ENCODE results near the gene CYB5D1. TPM values are rescaled to one million over a fixed set of nuclear protein-coding genes. Genes with fewer than 3 reads are reported as not detected.

Gene CYB5D1
- total RNA-seq, 1 experiment from 2014 or later, result 18.0 TPM

- Mint-ChIP-seq H3K27me3 (ENCODE audit: low read depth) (peaks cover 44% of the 10 kb centered on the region), H3K9me3 (no peaks in the 10 kb centered on the region), H3K4me3 (peak overlapping the region; percentile 86 to 89), H3K36me3 (ENCODE audit: insufficient read depth in 1 of 3, low read depth in 3 of 3) (peaks cover 2 to 11% (median 9%) of the 10 kb centered on the region in 3 experiments; a peak in 5 of 7 replicates), H3K27ac (peak overlapping the region; percentile 93 to 98 (median 94); a peak in 6 of 7 replicates), H3K4me1 (peaks cover 52 to 57% of the 10 kb centered on the region in 2 experiments)
- H2AK5ac ChIP-seq (ENCODE audit: insufficient read length, low read length), result no peak overlapping the region
- no peak overlapping the region for H4K91ac ChIP-seq (ENCODE audit: insufficient read length, low read depth, low read length)
- no peak overlapping the region for H2BK12ac ChIP-seq (ENCODE audit: insufficient read length, low read depth, low read length)
- H2BK5ac ChIP-seq (ENCODE audit: insufficient read length, low read length), result no peak overlapping the region
- H2BK15ac ChIP-seq (ENCODE audit: low read depth, low read length), result no peak overlapping the region
- peaks cover 2% of the 10 kb centered on the region; the same call in 1 of the 2 replicates for H3K4me1 ChIP-seq (ENCODE audit: insufficient read depth, low read length)
- H3K27me3 ChIP-seq (ENCODE audit: insufficient read depth, low read length), result peaks cover 33% of the 10 kb centered on the region; the same call in 1 of the 2 replicates
- DNase-seq, result peak; percentile 100
- H4K8ac ChIP-seq (replicated peaks; ENCODE audit: insufficient read length, low read depth, low read length), result no peak overlapping the region
- peak overlapping the region; percentile 49; the same call in 1 of the 2 replicates for H3K14ac ChIP-seq (ENCODE audit: insufficient read depth, low read length)
- H2BK120ac ChIP-seq (ENCODE audit: low read depth, low read length, poor library complexity, severe bottlenecking), result no peak overlapping the region
- H3K18ac ChIP-seq (ENCODE audit: insufficient read length, low read depth, low read length), result no peak overlapping the region
- no CpG with 5 or more reads among the region's 19 CpGs for WGBS (ENCODE audit: extremely low coverage, insufficient read length, low lambda C conversion rate)
- no peaks in the 10 kb centered on the region for H4K20me1 ChIP-seq (ENCODE audit: control insufficient read depth, insufficient read depth, insufficient read length)
- no peak overlapping the region for H3T11ph ChIP-seq (ENCODE audit: low read length)
- H3K23me2 ChIP-seq (ENCODE audit: insufficient read length, low read depth, low read length, poor library complexity, severe bottlenecking), result peaks cover 35% of the 10 kb centered on the region
- no peak overlapping the region for H4K5ac ChIP-seq (ENCODE audit: insufficient read length, low read depth, low read length)
- H2BK20ac ChIP-seq (ENCODE audit: low read depth, low read length, poor library complexity, severe bottlenecking), result no peak overlapping the region
- H3K79me1 ChIP-seq (ENCODE audit: insufficient read depth, low read depth, low read length, poor library complexity, severe bottlenecking), result no peaks in the 10 kb centered on the region
- no peaks in the 10 kb centered on the region for H3K9me3 ChIP-seq (ENCODE audit: control insufficient read depth, low read depth, low read length)
- no peak overlapping the region for H2AFZ ChIP-seq (ENCODE audit: low read length)
- no peak for TF ChIP-seq CTCF (conservative IDR thresholded peaks at IDR 0.05)
- H3K9ac ChIP-seq (ENCODE audit: extremely low read depth, insufficient read length, low read length), result no peak overlapping the region
- no peak overlapping the region for H3K27ac ChIP-seq (ENCODE audit: insufficient read length, low read depth, low read length)
- H3K4ac ChIP-seq (ENCODE audit: low read depth, low read length), result no peak overlapping the region
- H3K4me2 ChIP-seq (ENCODE audit: insufficient read depth, insufficient read length, low read length), result peak overlapping the region; percentile 75
- no peak overlapping the region for H3K56ac ChIP-seq (ENCODE audit: insufficient read length, low read depth, low read length)
- no peaks in the 10 kb centered on the region for H3K79me2 ChIP-seq (ENCODE audit: insufficient read depth, low read length)
- no peak overlapping the region for H3K23ac ChIP-seq (ENCODE audit: insufficient read length, low read depth, low read length)
These were observed 21.0 kb upstream of the CYB5D1 start for GRCh38 chr17:7836596-7837407.
